Parathyroid adenoma (tissue), 2 donors: Measurements from ENCODE around the gene PDE10A.
A peak's percentile ranks its signal among the peaks of the same experiment; 100 is the strongest.

Source experiments
- H2AFZ ChIP-seq: fragments of 300-600 bp; sonication (generic); one replicate; pipeline ENCODE4 v1.7.0; 2017; ENCODE audit warnings: antibody characterized with exemption, mild to moderate bottlenecking
- H3K27ac ChIP-seq: fragments of 300-600 bp; sonication (generic); one replicate; pipeline ENCODE4 v1.7.0; 2017
- H3K27me3 ChIP-seq: fragments of 300-600 bp; sonication (generic); one replicate; pipeline ENCODE4 v1.7.0; 2017; ENCODE audit warnings: low read length; ENCODE audit not compliant: control insufficient read depth, insufficient read depth
- H3K36me3 ChIP-seq: fragments of 300-600 bp; sonication (generic); one replicate; pipeline ENCODE4 v1.7.0; 2017; ENCODE audit warnings: low read length; ENCODE audit not compliant: control insufficient read depth, insufficient read depth
- H3K4me1 ChIP-seq: fragments of 300-600 bp; sonication (generic); one replicate; pipeline ENCODE4 v1.7.0; 2017; ENCODE audit warnings: control low read depth
- H3K4me2 ChIP-seq: fragments of 300-600 bp; sonication (generic); one replicate; pipeline ENCODE4 v1.7.0; 2017; ENCODE audit warnings: low read length
- H3K4me3 ChIP-seq: fragments of 300-600 bp; sonication (generic); one replicate; pipeline ENCODE4 v1.7.0; 2017; ENCODE audit warnings: low read depth, low read length
- H3K79me2 ChIP-seq: fragments of 300-600 bp; sonication (generic); one replicate; pipeline ENCODE4 v1.7.0; 2017; ENCODE audit warnings: control low read depth
- H3K9ac ChIP-seq: fragments of 300-600 bp; sonication (generic); one replicate; pipeline ENCODE4 v1.7.0; 2017; ENCODE audit warnings: mild to moderate bottlenecking
- H3K9me3 ChIP-seq: fragments of 300-600 bp; sonication (generic); one replicate; pipeline ENCODE4 v1.7.0; 2017; ENCODE audit warnings: low read length; ENCODE audit not compliant: control insufficient read depth
- TF ChIP-seq, protein P1 (sequence below): fragments of 300-600 bp; sonication (generic); IDR thresholded peaks from one replicate; pipeline ENCODE4 v1.7.0; 2017; ENCODE audit warnings: antibody characterized with exemption, mild to moderate bottlenecking
- donor health status: primary hyperparathyroidism.

The PDE10A gene

DNA sequence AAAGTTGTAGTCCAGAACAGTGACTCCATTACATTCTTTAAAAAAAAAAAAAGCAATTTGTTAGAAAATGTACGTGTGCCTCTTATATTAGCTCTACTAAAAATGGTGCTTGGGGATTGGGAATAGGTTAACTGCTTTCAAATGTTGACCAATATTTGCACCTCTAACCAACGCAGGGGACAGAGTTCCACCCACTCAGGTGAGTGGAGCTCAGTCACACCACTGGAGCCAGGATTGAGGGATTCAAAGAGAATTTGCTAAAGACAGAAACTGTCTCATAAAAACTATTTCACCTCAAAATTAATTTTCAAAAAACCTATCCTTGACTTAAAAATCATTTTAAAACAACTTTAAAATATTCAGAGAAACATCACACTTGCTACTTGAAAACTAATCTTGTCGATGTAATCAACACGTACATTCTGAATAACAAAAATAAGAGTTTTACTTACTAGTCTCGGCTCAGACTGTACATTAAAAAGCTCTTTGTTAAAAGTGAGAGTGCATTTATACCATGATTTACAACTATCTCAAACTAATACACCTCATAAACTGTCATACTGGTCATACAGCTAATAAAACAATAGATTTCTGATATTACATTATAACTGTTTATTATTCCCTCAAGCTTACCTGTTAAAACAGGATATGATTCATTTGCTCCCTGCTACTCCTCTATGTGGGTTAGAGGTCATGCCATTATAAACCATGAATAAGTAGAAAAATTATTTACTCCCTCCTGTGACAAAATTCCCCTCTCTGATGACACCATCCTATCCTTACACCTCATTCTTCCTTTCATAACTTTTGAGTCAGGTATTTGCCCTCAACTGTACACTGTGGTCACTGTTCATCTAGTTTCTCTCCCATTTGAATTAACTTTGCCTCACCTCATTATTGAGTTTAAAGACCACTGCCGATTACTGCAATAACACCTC is 88.6 kb downstream of the PDE10A start:
- TF ChIP-seq, protein P1, sequence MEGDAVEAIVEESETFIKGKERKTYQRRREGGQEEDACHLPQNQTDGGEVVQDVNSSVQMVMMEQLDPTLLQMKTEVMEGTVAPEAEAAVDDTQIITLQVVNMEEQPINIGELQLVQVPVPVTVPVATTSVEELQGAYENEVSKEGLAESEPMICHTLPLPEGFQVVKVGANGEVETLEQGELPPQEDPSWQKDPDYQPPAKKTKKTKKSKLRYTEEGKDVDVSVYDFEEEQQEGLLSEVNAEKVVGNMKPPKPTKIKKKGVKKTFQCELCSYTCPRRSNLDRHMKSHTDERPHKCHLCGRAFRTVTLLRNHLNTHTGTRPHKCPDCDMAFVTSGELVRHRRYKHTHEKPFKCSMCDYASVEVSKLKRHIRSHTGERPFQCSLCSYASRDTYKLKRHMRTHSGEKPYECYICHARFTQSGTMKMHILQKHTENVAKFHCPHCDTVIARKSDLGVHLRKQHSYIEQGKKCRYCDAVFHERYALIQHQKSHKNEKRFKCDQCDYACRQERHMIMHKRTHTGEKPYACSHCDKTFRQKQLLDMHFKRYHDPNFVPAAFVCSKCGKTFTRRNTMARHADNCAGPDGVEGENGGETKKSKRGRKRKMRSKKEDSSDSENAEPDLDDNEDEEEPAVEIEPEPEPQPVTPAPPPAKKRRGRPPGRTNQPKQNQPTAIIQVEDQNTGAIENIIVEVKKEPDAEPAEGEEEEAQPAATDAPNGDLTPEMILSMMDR: no peak
- Histone ChIP-seq H3K27me3 (no peaks in the 10 kb centered on the region), H2AFZ (no peak overlapping the region), H3K79me2 (no peaks in the 10 kb centered on the region), H3K4me1 (no peaks in the 10 kb centered on the region), H3K4me3 (no peak overlapping the region), H3K4me2 (no peak overlapping the region), H3K9ac (no peak overlapping the region), H3K36me3 (no peaks in the 10 kb centered on the region), H3K27ac (peak overlapping the region; percentile 36), H3K9me3 (no peaks in the 10 kb centered on the region)

DNA sequence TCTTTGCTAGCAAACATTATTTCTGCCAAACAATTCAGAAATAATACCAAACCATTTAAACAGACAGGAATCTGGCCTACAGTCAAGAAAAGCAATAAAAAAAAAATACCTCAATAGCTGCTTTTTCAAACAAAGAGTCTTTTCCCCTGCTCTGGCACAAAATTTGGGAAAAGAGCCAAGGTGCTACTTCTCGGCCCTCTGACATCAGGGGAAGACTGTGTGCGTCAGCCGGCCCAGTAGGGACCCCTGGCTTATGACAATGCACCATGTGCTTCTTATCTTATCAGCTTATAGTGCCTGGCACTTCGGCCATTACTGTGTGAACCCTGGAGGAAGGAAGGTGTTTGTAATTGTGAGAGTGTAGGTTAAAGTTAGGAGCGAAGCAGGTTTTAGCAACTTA is 89.4 kb downstream of the PDE10A start:
- H3K9me3 ChIP-seq: no peaks in the 10 kb centered on the region
- no peak overlapping the region for H2AFZ ChIP-seq
- H3K4me2 ChIP-seq: no peak overlapping the region
- TF ChIP-seq, protein P1: no peak
- no peak overlapping the region for H3K4me3 ChIP-seq
- H3K4me1 ChIP-seq: no peaks in the 10 kb centered on the region
- no peak overlapping the region for H3K9ac ChIP-seq
- H3K27me3 ChIP-seq: no peaks in the 10 kb centered on the region
- peak overlapping the region; percentile 36 for H3K27ac ChIP-seq
- H3K36me3 ChIP-seq: no peaks in the 10 kb centered on the region
- H3K79me2 ChIP-seq: no peaks in the 10 kb centered on the region

DNA sequence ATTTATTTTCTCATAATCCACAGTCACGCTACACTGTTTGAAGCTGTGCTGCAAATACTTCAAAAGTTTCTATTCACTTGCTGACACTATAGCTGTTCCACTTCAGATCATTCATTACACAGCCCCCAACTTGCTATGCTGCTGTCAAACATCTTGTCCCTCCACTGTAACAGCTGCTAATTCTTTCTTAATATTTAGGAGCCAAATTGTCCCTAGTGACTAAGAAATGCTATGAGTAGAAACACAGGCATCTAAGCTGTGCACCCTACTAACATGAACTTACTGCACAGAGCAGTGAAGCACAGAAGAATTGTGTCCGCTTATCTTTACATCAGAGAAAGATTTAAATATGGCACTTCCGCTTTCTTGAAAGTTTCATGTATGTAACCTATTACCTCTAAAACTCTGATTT is 91.3 kb downstream of the PDE10A start:
- Histone ChIP-seq H3K79me2 (no peaks in the 10 kb centered on the region), H3K9me3 (no peaks in the 10 kb centered on the region), H3K27ac (no peak overlapping the region), H3K4me1 (no peaks in the 10 kb centered on the region), H3K4me3 (no peak overlapping the region), H3K36me3 (no peaks in the 10 kb centered on the region), H3K27me3 (no peaks in the 10 kb centered on the region), H2AFZ (no peak overlapping the region), H3K4me2 (no peak overlapping the region), H3K9ac (no peak overlapping the region)
- TF ChIP-seq, protein P1: no peak

DNA sequence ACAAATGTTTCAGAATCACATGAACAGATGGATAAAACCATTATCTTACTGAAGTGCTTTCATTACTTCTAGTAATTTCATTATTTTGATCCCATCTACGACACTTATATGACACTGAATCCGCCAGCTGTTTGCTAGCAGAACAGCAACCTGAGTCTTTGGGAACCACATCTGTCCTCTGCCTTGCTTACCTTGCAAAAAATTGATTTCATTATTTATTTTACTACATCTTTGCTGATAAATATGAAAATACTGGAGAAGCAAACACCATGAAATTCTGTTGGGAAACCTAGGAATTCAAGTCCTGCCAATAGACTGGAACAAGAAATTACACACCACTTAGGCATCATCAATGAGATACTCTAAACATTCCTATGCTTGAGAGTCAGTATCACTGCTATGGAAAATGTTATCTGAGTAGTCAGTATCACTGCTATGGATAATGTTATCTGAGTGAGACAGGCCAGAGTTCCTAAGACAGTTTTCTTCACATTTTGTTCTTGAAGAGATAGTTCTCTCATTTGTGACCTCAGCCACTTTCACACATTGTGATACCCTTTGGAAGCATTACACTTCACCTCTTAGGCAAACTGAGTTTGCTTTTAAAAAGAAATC is 91.9 kb downstream of the PDE10A start:
- Histone ChIP-seq H3K9ac (no peak overlapping the region), H3K9me3 (no peaks in the 10 kb centered on the region), H3K4me3 (no peak overlapping the region), H3K27me3 (no peaks in the 10 kb centered on the region), H3K79me2 (no peaks in the 10 kb centered on the region), H3K36me3 (no peaks in the 10 kb centered on the region), H3K4me1 (no peaks in the 10 kb centered on the region), H3K4me2 (no peak overlapping the region), H3K27ac (no peak overlapping the region), H2AFZ (no peak overlapping the region)
- TF ChIP-seq, protein P1: no peak
